ENCODE measurements around the gene RIC8A. TPM values are rescaled to one million over a fixed set of nuclear protein-coding genes. Genes with fewer than 3 reads are reported as not detected.

RIC8A gene
- total RNA-seq, 1 experiment from 2014 or later, result 171 TPM

- DNase-seq (ENCODE audit: low read depth), result no peak
Observed at GRCh38 chr11:244376-244775, 36.9 kb downstream of the RIC8A start.

GRCh38 chr11:249062-249461 lies 41.6 kb downstream of the RIC8A start:
- no peak for DNase-seq (ENCODE audit: low read depth)

DNA sequence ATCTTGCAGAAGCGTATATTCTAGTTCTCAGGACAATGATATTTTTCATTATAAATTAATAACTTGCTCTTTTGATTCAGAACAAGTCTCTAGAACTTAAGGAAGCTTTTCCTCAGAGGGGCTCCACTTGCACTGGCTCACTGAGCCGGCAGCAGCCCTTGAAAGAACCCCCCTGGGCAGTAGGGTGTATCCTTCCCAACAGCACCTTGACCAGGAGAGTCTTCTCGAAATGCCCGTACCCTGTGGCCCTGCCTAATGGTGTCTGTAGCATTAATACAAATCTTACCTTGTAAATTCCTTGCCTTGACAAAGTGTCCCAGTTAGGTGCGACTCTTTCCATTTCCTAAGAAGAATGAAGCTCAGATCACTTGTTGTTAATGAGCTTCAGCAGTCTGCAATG lies 42.8 kb downstream of the RIC8A start:
- no peak for DNase-seq (ENCODE audit: low read depth)

- peak; percentile 40 for DNase-seq (ENCODE audit: low read depth)
Observed at GRCh38 chr11:250740-251299, 43.3 kb downstream of the RIC8A start.

DNA sequence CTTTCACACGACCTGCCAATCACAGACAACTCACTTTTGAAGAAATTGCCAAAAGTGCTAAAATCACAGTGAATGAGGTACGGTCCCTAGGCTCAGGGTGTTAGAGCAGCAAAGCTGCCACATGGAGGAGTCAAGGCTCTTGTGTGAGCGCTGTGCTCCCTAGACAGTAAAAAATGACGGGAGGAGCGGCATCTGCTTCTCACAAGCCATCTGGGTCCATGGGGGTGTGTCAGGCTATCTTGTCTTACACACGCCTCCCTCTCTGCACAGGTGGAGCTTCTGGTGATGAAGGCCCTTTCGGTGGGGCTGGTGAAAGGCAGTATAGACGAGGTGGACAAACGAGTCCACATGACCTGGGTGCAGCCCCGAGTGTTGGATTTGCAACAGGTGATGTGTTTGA lies 44.0 kb downstream of the RIC8A start:
- no peak for DNase-seq (ENCODE audit: low read depth)

GRCh38 chr11:252666-253065 lies 45.2 kb downstream of the RIC8A start:
- DNase-seq (ENCODE audit: low read depth), result no peak

- peak; percentile 17 for DNase-seq (ENCODE audit: low read depth)
Observed at GRCh38 chr11:253160-253885, 45.8 kb downstream of the RIC8A start.

- DNase-seq (ENCODE audit: low read depth), result no peak
Observed at GRCh38 chr11:253886-254270, 46.4 kb downstream of the RIC8A start.

- DNase-seq (ENCODE audit: low read depth), result no peak
Observed at GRCh38 chr11:255176-255575, 47.7 kb downstream of the RIC8A start.

DNA sequence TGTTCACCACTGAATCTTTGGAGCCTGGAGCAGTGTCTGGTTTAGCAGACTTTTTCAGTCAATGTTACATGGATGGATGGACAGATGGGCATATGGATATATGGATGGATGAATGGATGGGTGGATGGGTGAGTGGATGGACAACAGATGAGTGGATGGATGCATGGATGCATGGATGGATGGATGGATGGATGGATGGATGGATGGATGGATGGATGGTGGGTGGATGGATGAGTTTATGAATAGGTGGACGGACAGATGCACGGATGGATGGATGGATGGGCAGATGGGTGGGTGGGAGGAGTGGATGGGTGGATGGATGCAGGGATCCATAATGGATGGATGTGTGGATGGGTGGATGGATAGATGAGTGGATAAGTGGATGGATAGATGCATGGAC lies 48.3 kb downstream of the RIC8A start:
- DNase-seq (ENCODE audit: low read depth), result no peak

- no peak for DNase-seq (ENCODE audit: low read depth)
Observed at GRCh38 chr11:256952-257737, 49.6 kb downstream of the RIC8A start.

GRCh38 chr11:257766-258493 lies 50.4 kb downstream of the RIC8A start:
- DNase-seq (ENCODE audit: low read depth), result peak; percentile 17

DNA sequence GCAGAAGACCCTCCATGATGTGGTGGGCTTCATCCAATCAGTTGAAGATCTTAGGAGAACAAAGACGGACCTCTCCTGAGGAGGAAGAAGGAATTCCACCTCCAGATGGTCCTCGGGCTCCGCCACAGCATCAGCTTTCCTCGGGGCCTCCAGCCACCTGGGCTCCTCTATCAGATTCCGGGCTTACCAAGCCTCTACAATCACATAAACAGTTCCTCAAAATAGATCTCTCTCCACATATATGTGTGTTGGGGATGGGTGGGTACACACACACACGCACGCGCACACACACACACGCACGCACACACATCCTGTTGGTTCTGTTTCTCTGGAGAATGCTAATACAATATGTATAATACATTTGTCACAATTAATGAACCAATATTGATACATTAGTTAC lies 51.9 kb downstream of the RIC8A start:
- no peak for DNase-seq (ENCODE audit: low read depth)

GRCh38 chr11:261624-262023 lies 54.1 kb downstream of the RIC8A start:
- no peak for DNase-seq (ENCODE audit: low read depth)

Other genes starting within 250 kb of the RIC8A start
- not detected in 2 replicates for gene SCGB1C1, start 14.6 kb upstream of the RIC8A start, total RNA-seq (2014; rRNA removed; shearing (Covaris generic))
- 28.9 and 30.5 TPM in 2 replicates for gene BET1L, start 309 bp upstream of the RIC8A start, total RNA-seq (2014; rRNA removed; shearing (Covaris generic))
- gene SIRT3, start 28.6 kb downstream of the RIC8A start, total RNA-seq (2014; rRNA removed; shearing (Covaris generic)), result 10.8 and 12.5 TPM in 2 replicates
- 162 and 239 TPM in 2 replicates for gene PSMD13, start 29.3 kb downstream of the RIC8A start, total RNA-seq (2014; rRNA removed; shearing (Covaris generic))
- gene NLRP6, start 70.7 kb downstream of the RIC8A start, total RNA-seq (2014; rRNA removed; shearing (Covaris generic)), result not detected in 2 replicates
- gene PGGHG, start 81.4 kb downstream of the RIC8A start, total RNA-seq (2014; rRNA removed; shearing (Covaris generic)), result 5.2 and 8.5 TPM in 2 replicates
- gene IFITM5, start 91.8 kb downstream of the RIC8A start, total RNA-seq (2014; rRNA removed; shearing (Covaris generic)), result not detected in 2 replicates
- gene IFITM2, start 100.1 kb downstream of the RIC8A start, total RNA-seq (2014; rRNA removed; shearing (Covaris generic)), result 80.0 and 89.8 TPM in 2 replicates
- 1,883 and 3,156 TPM in 2 replicates for gene IFITM1, start 106.3 kb downstream of the RIC8A start, total RNA-seq (2014; rRNA removed; shearing (Covaris generic))
- gene IFITM3, start 113.2 kb downstream of the RIC8A start, total RNA-seq (2014; rRNA removed; shearing (Covaris generic)), result 821 and 984 TPM in 2 replicates
- gene B4GALNT4, start 161.8 kb downstream of the RIC8A start, total RNA-seq (2014; rRNA removed; shearing (Covaris generic)), result 2.8 and 9.4 TPM in 2 replicates
- 7.9 and 10.6 TPM in 2 replicates for gene PKP3, start 186.5 kb downstream of the RIC8A start, total RNA-seq (2014; rRNA removed; shearing (Covaris generic))
- gene SIGIRR, start 207.3 kb downstream of the RIC8A start, total RNA-seq (2014; rRNA removed; shearing (Covaris generic)), result 2.5 and 3.4 TPM in 2 replicates
- 0.20 TPM in 1 of 2 replicates, not detected in the other for gene ANO9, start 234.3 kb downstream of the RIC8A start, total RNA-seq (2014; rRNA removed; shearing (Covaris generic))
- 27.5 and 35.5 TPM in 2 replicates for gene PTDSS2, start 242.6 kb downstream of the RIC8A start, total RNA-seq (2014; rRNA removed; shearing (Covaris generic))